K562 (cell line): ENCODE results near the gene CLDN7. TPM values are rescaled to one million over a fixed set of nuclear protein-coding genes. Genes with fewer than 3 reads are reported as not detected.

ENCODE experiments used
- ADNP ChIP-seq: fragments of 200-800 bp; sonication (Bioruptor generic); IDR thresholded peaks from 2 replicates; pipeline ENCODE4 v1.6.1; 2016; ENCODE audit warnings: missing genetic modification characterization, missing compliant biosample characterization
- GABPB1 ChIP-seq: sonication (generic); formaldehyde crosslinking; IDR thresholded peaks from 2 replicates; pipeline ENCODE4 v1.8.0; 2022; ENCODE audit warnings: mild to moderate bottlenecking, missing genetic modification reagents
- HDAC1 ChIP-seq, 2 experiments: fragments of 450-650 bp; IDR thresholded peaks; 2 replicates each; pipeline ENCODE4 v1.6.1; 2016 to 2017; ENCODE audit warnings: inconsistent platforms in 1 of 2, mild to moderate bottlenecking in 1 of 2, moderate library complexity in 1 of 2
- KHSRP ChIP-seq: fragments of 450-650 bp; IDR thresholded peaks from 2 replicates; pipeline ENCODE4 v1.6.1; 2017
- NBN ChIP-seq: fragments of 450-650 bp; IDR thresholded peaks from 2 replicates; pipeline ENCODE4 v1.6.1; 2016; ENCODE audit warnings: low read depth, mild to moderate bottlenecking
- NEUROD1 ChIP-seq: fragments of 150-350 bp; IDR thresholded peaks from 2 replicates; pipeline ENCODE4 v1.6.1; 2014; ENCODE audit warnings: borderline replicate concordance, low read length, low read depth; ENCODE audit not compliant: partially characterized antibody
- NRF1 ChIP-seq, 2 experiments: fragments of 450-650 bp; IDR thresholded peaks in 1 of 2; conservative IDR thresholded peaks in 1 of 2; 2 replicates each; pipeline ENCODE4 v1.6.1; 2014; ENCODE audit warnings: mild to moderate bottlenecking in 2 of 2
- PTBP1 ChIP-seq: fragments of 200-400 bp; formaldehyde crosslinking; IDR thresholded peaks from 2 replicates; pipeline ENCODE4 v1.6.1; 2017; ENCODE audit warnings: low read depth, low read length
- RBBP5 ChIP-seq: fragments of 200-600 bp; sonication (generic); IDR thresholded peaks from 2 replicates; pipeline ENCODE4 v1.6.1; 2012; ENCODE audit warnings: borderline replicate concordance, mild to moderate bottlenecking, low read length, control low read depth, inconsistent platforms; ENCODE audit not compliant: insufficient read depth, poor library complexity, severe bottlenecking
- SIX5 ChIP-seq, 2 experiments: IDR thresholded peaks; 2 replicates each; pipeline ENCODE4 v1.6.1; 2011; ENCODE audit warnings: low read length in 2 of 2, borderline replicate concordance in 1 of 2, low read depth in 1 of 2, mild to moderate bottlenecking in 1 of 2, moderate library complexity in 1 of 2; ENCODE audit not compliant: insufficient read depth in 1 of 2
- SMARCC2 ChIP-seq: fragments of 450-650 bp; IDR thresholded peaks from 2 replicates; pipeline ENCODE4 v1.6.1; 2017; ENCODE audit warnings: antibody characterized with exemption, moderate library complexity, mild to moderate bottlenecking, low read depth
- SUPT5H ChIP-seq: fragments of 450-650 bp; IDR thresholded peaks from 2 replicates; pipeline ENCODE4 v1.6.1; 2016
- TBP ChIP-seq: optimal IDR thresholded peaks from 2 replicates; pipeline ENCODE3; 2011; ENCODE audit warnings: low read depth, low read length, improper control_type of control experiment
- U2AF1 ChIP-seq: fragments of 200-400 bp; formaldehyde crosslinking; optimal IDR thresholded peaks from 2 replicates; pipeline ENCODE3; 2017; ENCODE audit warnings: mild to moderate bottlenecking, low read depth, low read length, moderate library complexity
- XRCC5 ChIP-seq: fragments of 200-400 bp; formaldehyde crosslinking; IDR thresholded peaks from 2 replicates; pipeline ENCODE4 v1.6.1; 2017; ENCODE audit warnings: low read depth, mild to moderate bottlenecking, low read length
- ZKSCAN1 ChIP-seq: fragments of 150-350 bp; IDR thresholded peaks from 2 replicates; pipeline ENCODE4 v1.6.1; 2016; ENCODE audit warnings: low read depth, low read length
- ZNF253 ChIP-seq: fragments of 250-450 bp; sonication (Bioruptor Pico); conservative IDR thresholded peaks from 2 replicates; pipeline ENCODE4 v1.6.1; 2021; ENCODE audit warnings: mild to moderate bottlenecking
- ZSCAN32 ChIP-seq: fragments of 450-650 bp; formaldehyde crosslinking; IDR thresholded peaks from 2 replicates; pipeline ENCODE4 v1.4.0; 2020; ENCODE audit warnings: mild to moderate bottlenecking, moderate library complexity
- polyA plus RNA-seq, 8 experiments: library from polyadenylated mRNA; depleted of rRNA in 4 of 8; stranded (reverse) in 5 of 8; unstranded in 3 of 8; fragments of >200 nt; fragmentation: Nextera tagmentation in 2 of 8; fragmentation: Illumina TruSeq in 1 of 8; extraction: Ambion mirVana in 2 of 8; extraction: Trizol in 1 of 8; gene quantifications; 2 replicates each; pipeline versions ENCODE4 v1.2.1 to v1.2.3, GENCODE V29; 2011 to 2014; ENCODE audit warnings: inconsistent platforms in 1 of 8, missing spikeins in 1 of 8
- total RNA-seq, 7 experiments: library from RNA; depleted of rRNA in 6 of 7; stranded (reverse); fragments of >200 nt in 6 of 7; fragmentation: Illumina TruSeq in 2 of 7; extraction: Trizol in 2 of 7; gene quantifications; 2 replicates each; pipeline versions ENCODE4 v1.2.1 to v1.2.3, GENCODE V29; 2011 to 2021; ENCODE audit warnings: low replicate concordance in 1 of 7
- TF ChIP-seq, protein P1 (sequence below): sonication (generic); formaldehyde crosslinking; IDR thresholded peaks from 2 replicates; pipeline ENCODE4 v1.8.0; 2022; ENCODE audit warnings: mild to moderate bottlenecking, missing genetic modification reagents, borderline replicate concordance
- TF ChIP-seq, protein P2 (sequence below): fragments of 250-450 bp; sonication (Bioruptor Pico); IDR thresholded peaks from 2 replicates; pipeline ENCODE4 v1.9.0; 2021; ENCODE audit warnings: mild to moderate bottlenecking, inconsistent platforms
- TF ChIP-seq, protein P3 (sequence below), 2 experiments: IDR thresholded peaks in 1 of 2; conservative IDR thresholded peaks in 1 of 2; 2 replicates each; pipeline ENCODE4 v1.6.1; 2016; ENCODE audit warnings: low read depth in 2 of 2, mild to moderate bottlenecking in 1 of 2, missing compliant biosample characterization in 1 of 2, missing genetic modification characterization in 1 of 2, moderate library complexity in 1 of 2

CLDN7 gene
- total and polyA plus RNA-seq, 9 of the 15 experiments (the other 6 are each of a cell fraction or from before 2014, with no cell fraction given), result 2.2 to 14.5 (median 7.6) TPM

DNA sequence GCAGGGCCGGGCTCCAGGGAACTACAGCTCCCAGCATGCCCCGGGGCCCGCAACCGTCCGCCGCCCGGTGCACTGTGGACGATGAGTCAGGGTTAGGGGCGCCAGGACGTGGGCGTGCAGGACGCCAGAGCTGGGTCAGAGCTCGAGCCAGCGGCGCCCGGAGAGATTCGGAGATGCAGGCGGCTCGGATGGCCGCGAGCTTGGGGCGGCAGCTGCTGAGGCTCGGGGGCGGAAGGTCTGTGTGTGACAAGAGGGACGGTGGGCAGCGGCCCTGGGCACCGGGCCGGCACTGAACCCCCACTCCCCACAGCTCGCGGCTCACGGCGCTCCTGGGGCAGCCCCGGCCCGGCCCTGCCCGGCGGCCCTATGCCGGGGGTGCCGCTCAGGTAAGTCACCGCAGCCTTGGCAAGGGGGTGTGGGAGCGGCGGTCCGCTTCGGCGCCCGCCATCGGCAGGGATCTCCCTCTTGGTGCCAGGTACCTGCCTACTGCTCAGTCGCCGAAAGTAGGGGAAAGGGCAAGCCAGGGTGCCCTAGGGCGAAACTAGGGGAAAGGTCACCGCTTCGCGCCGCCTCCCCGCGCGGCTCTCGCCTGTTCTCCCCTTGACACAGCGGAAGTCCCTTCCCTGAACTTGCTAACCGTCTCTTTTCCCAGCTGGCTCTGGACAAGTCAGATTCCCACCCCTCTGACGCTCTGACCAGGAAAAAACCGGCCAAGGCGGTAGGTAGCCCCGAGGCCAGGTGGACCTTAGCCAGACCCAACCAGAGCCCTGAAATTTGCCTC is 42.3 kb downstream of the CLDN7 start, which contains the start of the genes ACADVL and DLG4 (continued):
- peak; percentile 48 for TF ChIP-seq TBP
- TF ChIP-seq KHSRP, result no peak
- TF ChIP-seq NEUROD1, result no peak
- TF ChIP-seq PTBP1, result no peak
- TF ChIP-seq, protein P1, sequence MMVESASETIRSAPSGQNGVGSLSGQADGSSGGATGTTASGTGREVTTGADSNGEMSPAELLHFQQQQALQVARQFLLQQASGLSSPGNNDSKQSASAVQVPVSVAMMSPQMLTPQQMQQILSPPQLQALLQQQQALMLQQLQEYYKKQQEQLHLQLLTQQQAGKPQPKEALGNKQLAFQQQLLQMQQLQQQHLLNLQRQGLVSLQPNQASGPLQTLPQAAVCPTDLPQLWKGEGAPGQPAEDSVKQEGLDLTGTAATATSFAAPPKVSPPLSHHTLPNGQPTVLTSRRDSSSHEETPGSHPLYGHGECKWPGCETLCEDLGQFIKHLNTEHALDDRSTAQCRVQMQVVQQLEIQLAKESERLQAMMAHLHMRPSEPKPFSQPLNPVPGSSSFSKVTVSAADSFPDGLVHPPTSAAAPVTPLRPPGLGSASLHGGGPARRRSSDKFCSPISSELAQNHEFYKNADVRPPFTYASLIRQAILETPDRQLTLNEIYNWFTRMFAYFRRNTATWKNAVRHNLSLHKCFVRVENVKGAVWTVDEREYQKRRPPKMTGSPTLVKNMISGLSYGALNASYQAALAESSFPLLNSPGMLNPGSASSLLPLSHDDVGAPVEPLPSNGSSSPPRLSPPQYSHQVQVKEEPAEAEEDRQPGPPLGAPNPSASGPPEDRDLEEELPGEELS (CRISPR knock-in tag), result no peak
- TF ChIP-seq GABPB1 (CRISPR knock-in tag), result peak; percentile 56; the same call in 1 of the 2 replicates
- TF ChIP-seq, protein P2, sequence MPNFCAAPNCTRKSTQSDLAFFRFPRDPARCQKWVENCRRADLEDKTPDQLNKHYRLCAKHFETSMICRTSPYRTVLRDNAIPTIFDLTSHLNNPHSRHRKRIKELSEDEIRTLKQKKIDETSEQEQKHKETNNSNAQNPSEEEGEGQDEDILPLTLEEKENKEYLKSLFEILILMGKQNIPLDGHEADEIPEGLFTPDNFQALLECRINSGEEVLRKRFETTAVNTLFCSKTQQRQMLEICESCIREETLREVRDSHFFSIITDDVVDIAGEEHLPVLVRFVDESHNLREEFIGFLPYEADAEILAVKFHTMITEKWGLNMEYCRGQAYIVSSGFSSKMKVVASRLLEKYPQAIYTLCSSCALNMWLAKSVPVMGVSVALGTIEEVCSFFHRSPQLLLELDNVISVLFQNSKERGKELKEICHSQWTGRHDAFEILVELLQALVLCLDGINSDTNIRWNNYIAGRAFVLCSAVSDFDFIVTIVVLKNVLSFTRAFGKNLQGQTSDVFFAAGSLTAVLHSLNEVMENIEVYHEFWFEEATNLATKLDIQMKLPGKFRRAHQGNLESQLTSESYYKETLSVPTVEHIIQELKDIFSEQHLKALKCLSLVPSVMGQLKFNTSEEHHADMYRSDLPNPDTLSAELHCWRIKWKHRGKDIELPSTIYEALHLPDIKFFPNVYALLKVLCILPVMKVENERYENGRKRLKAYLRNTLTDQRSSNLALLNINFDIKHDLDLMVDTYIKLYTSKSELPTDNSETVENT (CRISPR knock-in tag), result no peak
- TF ChIP-seq, protein P3, sequence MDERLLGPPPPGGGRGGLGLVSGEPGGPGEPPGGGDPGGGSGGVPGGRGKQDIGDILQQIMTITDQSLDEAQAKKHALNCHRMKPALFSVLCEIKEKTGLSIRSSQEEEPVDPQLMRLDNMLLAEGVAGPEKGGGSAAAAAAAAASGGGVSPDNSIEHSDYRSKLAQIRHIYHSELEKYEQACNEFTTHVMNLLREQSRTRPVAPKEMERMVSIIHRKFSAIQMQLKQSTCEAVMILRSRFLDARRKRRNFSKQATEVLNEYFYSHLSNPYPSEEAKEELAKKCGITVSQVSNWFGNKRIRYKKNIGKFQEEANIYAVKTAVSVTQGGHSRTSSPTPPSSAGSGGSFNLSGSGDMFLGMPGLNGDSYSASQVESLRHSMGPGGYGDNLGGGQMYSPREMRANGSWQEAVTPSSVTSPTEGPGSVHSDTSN (CRISPR knock-in tag; IDR thresholded peaks at IDR 0.05; ENCODE audit: low read depth), result no peak
- TF ChIP-seq, protein P3 (tag; conservative IDR thresholded peaks at IDR 0.05; ENCODE audit: low read depth), result no peak
- no peak for TF ChIP-seq SMARCC2
- peak; percentile 25 for TF ChIP-seq U2AF1
- TF ChIP-seq ZNF253 (CRISPR knock-in tag), result no peak
- no peak for TF ChIP-seq ADNP (tag)
- TF ChIP-seq SIX5 (IDR thresholded peaks at IDR 0.05; ENCODE audit: borderline replicate concordance in 1 of 2, insufficient read depth in 1 of 2, low read depth in 1 of 2, low read length in 2 of 2), result peak; percentile 67 to 68; a peak in 3 of 4 replicates
- TF ChIP-seq NBN, result no peak
- 0 out of 4 replicates have a peak, but pooled peaks of 1 of the 2 experiments have one; percentile 44 for TF ChIP-seq HDAC1 (IDR thresholded peaks at IDR 0.05)
- peak; percentile 54 for TF ChIP-seq RBBP5
- no peak for TF ChIP-seq ZSCAN32 (CRISPR knock-in tag)
- TF ChIP-seq SUPT5H, result peak; percentile 51; the same call in 1 of the 2 replicates
- no peak; the same call in 1 of the 2 replicates for TF ChIP-seq XRCC5
- peak; percentile 7 to 8; a peak in 1 of 4 replicates for TF ChIP-seq NRF1 (conservative IDR thresholded peaks at IDR 0.05 in 1 of 2, IDR thresholded peaks at IDR 0.05 in 1 of 2)
- no peak for TF ChIP-seq ZKSCAN1
